Panc1 (cell line): ENCODE results near the gene SLC9A7. TPM values are rescaled to one million over a fixed set of nuclear protein-coding genes. Genes with fewer than 3 reads are reported as not detected.

Experiments used
- ATAC-seq: fragments of 200-7000 bp; cut with Tn5 transposase; 2 replicates; pipeline ENCODE4 v1.9.1; 2020; ENCODE audit warnings: mild to moderate bottlenecking, moderate library complexity
- BruUV-seq: library from RNA; stranded (reverse); fragments of 400-500 nt; replicated peaks from 2 replicates; lab custom pipeline; 2021; lab: Mats Ljungman, UMichigan
- CTCF ChIA-PET: fragments of 300-600 bp; sonication (Branson Sonifier 250); formaldehyde crosslinking; loops from one replicate; lab custom pipeline; 2022; ENCODE audit warnings: antibody characterized with exemption; lab: Charles Lee
- POLR2A ChIA-PET: fragments of 300-600 bp; sonication (Branson Sonifier 250); formaldehyde crosslinking; loops from one replicate; lab custom pipeline; 2022; ENCODE audit warnings: antibody characterized with exemption; lab: Charles Lee
- DNase-seq: peaks from one replicate; pipeline ENCODE4 v3.0.0-alpha.2; 2010; ENCODE audit warnings: low read depth, low spot score
- H3K27ac ChIP-seq: 2 replicates; pipeline ENCODE4 v1.5.1; 2011; ENCODE audit warnings: mild to moderate bottlenecking, low read length, inconsistent platforms
- H3K27me3 ChIP-seq: fragments of 200-500 bp; sonication (Bioruptor generic); 2 replicates; pipeline ENCODE4 v1.6.0; 2014; ENCODE audit warnings: low read length, inconsistent platforms; ENCODE audit not compliant: control insufficient read depth, insufficient read depth
- H3K36me3 ChIP-seq: fragments of 200-500 bp; sonication (Bioruptor generic); 2 replicates; pipeline ENCODE4 v1.5.1; 2014; ENCODE audit warnings: inconsistent platforms, mild to moderate bottlenecking, low read length, moderate library complexity; ENCODE audit not compliant: control insufficient read depth, insufficient read depth
- H3K4me1 ChIP-seq: 2 replicates; pipeline ENCODE4 v1.5.1; 2011; ENCODE audit warnings: inconsistent platforms, mild to moderate bottlenecking, low read length, moderate library complexity; ENCODE audit not compliant: control insufficient read depth, insufficient read depth
- H3K4me3 ChIP-seq, 2 experiments: 2 replicates each; pipeline ENCODE4 v1.5.1; 2011 to 2012; ENCODE audit warnings: low read depth in 2 of 2, low read length in 2 of 2, mild to moderate bottlenecking in 2 of 2, inconsistent platforms in 1 of 2, moderate library complexity in 1 of 2
- H3K9me3 ChIP-seq: fragments of 200-500 bp; sonication (Bioruptor generic); 2 replicates; pipeline ENCODE4 v1.5.1; 2014; ENCODE audit warnings: low read depth, mild to moderate bottlenecking, inconsistent platforms, low read length, moderate library complexity; ENCODE audit not compliant: control insufficient read depth, insufficient read depth
- POLR2AphosphoS5 ChIP-seq: IDR thresholded peaks from 2 replicates; pipeline ENCODE4 v1.6.1; 2012; ENCODE audit warnings: mild to moderate bottlenecking, low read depth, low read length, moderate library complexity
- SIN3A ChIP-seq: IDR thresholded peaks from 2 replicates; pipeline ENCODE4 v1.6.1; 2012; ENCODE audit warnings: low read depth, mild to moderate bottlenecking, low read length, moderate library complexity, borderline replicate concordance; ENCODE audit not compliant: insufficient read depth
- TCF7L2 ChIP-seq: IDR thresholded peaks from 2 replicates; pipeline ENCODE4 v1.6.1; 2011; ENCODE audit warnings: mild to moderate bottlenecking, low read depth, low read length, inconsistent platforms
- in situ Hi-C: cut with HindIII; loops from 2 replicates; pipeline ENCODE4 v1.10.0; 2016; ENCODE audit warnings: low sequenced_read_pairs, low pct_unique_long_range_greater_than_20kb
- intact Hi-C: fragments of 100-400 bp; cut with micrococcal nuclease; formaldehyde crosslinking; loops from one replicate; pipeline ENCODE4 v1.10.0; 2022; ENCODE audit not compliant: unreplicated experiment
- total RNA-seq: library from RNA; stranded (reverse); gene quantifications from one replicate; pipeline ENCODE4 v1.2.1, GENCODE V29; 2021; ENCODE audit not compliant: unreplicated experiment
- TF ChIP-seq, protein P1 (sequence below), 2 experiments: IDR thresholded peaks; 2 replicates each; pipeline ENCODE4 v1.6.1; 2011 to 2012; ENCODE audit warnings: low read depth in 2 of 2, control low read depth in 1 of 2, low read length in 1 of 2, mild to moderate bottlenecking in 1 of 2, moderate library complexity in 1 of 2; ENCODE audit not compliant: insufficient read depth in 1 of 2
- TF ChIP-seq, protein P2 (sequence below): fragments of 450-650 bp; IDR thresholded peaks from 2 replicates; pipeline ENCODE4 v1.5.1; 2017; ENCODE audit warnings: mild to moderate bottlenecking

The SLC9A7 gene
- total RNA-seq, 1 experiment from 2014 or later: 80.4 TPM

DNA sequence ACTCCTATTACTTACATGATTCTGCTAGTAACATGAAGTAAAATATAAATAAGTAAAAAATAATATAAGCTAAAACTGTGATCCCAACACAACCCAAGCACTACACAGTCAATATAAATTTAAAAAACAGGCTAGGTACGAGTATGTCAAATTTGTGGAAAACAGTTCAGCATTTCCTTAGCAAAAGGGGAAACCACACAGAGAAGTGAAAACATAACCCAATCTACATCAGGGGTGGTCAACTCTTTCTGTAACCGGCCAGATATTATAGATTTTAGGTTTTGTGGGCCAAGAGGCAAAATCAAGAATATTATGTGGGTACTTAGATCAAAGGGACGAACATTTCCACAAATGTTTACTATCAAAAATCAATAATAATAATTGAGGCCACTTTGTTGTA, 115.3 kb downstream of the SLC9A7 start:
- ChIA-PET CTCF (no interaction called here), POLR2A (no interaction called here)
- Histone ChIP-seq H3K36me3 (no peaks in the 10 kb centered on the region; the same call in 1 of the 2 replicates), H3K4me1 (no peaks in the 10 kb centered on the region), H3K4me3 (no peak overlapping the region), H3K27me3 (no peaks in the 10 kb centered on the region), H3K9me3 (no peaks in the 10 kb centered on the region), H3K27ac (no peak overlapping the region)
- no peak for DNase-seq
- no peak for TF ChIP-seq SIN3A
- TF ChIP-seq, protein P1, sequence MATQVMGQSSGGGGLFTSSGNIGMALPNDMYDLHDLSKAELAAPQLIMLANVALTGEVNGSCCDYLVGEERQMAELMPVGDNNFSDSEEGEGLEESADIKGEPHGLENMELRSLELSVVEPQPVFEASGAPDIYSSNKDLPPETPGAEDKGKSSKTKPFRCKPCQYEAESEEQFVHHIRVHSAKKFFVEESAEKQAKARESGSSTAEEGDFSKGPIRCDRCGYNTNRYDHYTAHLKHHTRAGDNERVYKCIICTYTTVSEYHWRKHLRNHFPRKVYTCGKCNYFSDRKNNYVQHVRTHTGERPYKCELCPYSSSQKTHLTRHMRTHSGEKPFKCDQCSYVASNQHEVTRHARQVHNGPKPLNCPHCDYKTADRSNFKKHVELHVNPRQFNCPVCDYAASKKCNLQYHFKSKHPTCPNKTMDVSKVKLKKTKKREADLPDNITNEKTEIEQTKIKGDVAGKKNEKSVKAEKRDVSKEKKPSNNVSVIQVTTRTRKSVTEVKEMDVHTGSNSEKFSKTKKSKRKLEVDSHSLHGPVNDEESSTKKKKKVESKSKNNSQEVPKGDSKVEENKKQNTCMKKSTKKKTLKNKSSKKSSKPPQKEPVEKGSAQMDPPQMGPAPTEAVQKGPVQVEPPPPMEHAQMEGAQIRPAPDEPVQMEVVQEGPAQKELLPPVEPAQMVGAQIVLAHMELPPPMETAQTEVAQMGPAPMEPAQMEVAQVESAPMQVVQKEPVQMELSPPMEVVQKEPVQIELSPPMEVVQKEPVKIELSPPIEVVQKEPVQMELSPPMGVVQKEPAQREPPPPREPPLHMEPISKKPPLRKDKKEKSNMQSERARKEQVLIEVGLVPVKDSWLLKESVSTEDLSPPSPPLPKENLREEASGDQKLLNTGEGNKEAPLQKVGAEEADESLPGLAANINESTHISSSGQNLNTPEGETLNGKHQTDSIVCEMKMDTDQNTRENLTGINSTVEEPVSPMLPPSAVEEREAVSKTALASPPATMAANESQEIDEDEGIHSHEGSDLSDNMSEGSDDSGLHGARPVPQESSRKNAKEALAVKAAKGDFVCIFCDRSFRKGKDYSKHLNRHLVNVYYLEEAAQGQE (IDR thresholded peaks at IDR 0.05; ENCODE audit: insufficient read depth in 1 of 2, low read depth in 2 of 2, low read length in 1 of 2): no peak
- TF ChIP-seq, protein P2, sequence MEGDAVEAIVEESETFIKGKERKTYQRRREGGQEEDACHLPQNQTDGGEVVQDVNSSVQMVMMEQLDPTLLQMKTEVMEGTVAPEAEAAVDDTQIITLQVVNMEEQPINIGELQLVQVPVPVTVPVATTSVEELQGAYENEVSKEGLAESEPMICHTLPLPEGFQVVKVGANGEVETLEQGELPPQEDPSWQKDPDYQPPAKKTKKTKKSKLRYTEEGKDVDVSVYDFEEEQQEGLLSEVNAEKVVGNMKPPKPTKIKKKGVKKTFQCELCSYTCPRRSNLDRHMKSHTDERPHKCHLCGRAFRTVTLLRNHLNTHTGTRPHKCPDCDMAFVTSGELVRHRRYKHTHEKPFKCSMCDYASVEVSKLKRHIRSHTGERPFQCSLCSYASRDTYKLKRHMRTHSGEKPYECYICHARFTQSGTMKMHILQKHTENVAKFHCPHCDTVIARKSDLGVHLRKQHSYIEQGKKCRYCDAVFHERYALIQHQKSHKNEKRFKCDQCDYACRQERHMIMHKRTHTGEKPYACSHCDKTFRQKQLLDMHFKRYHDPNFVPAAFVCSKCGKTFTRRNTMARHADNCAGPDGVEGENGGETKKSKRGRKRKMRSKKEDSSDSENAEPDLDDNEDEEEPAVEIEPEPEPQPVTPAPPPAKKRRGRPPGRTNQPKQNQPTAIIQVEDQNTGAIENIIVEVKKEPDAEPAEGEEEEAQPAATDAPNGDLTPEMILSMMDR: no peak
- TF ChIP-seq TCF7L2: no peak
- TF ChIP-seq POLR2AphosphoS5: no peak
- in situ Hi-C loops: no loop called here
- BruUV-seq: no TSS peak
- ATAC-seq: no peak
- intact Hi-C loops: no loop called here

DNA sequence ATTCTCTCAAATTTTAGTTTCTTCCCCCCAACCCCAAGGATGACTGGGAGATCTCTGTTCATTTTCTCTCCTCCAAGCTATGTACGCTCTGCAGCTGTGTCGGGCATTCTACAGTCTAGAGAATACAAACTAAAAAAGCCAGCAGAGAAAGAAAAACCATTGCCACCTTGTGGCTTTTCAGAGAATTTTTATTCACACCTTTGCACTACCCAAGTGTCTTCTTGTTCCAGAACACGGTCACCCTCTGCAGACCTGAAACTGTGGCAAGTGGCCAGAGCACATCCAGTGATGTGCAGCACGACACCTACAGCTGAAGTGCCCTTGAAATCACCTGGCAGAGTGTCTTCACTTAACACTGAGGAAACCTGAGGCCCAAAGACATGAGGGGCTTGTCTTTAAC, 116.8 kb downstream of the SLC9A7 start:
- no peaks in the 10 kb centered on the region for H3K4me1 ChIP-seq
- no peaks in the 10 kb centered on the region; the same call in 1 of the 2 replicates for H3K36me3 ChIP-seq
- intact Hi-C loops: no loop called here
- ATAC-seq (peak; percentile 77), DNase-seq (no peak)
- TF ChIP-seq, protein P1 (IDR thresholded peaks at IDR 0.05; ENCODE audit: insufficient read depth in 1 of 2, low read depth in 2 of 2, low read length in 1 of 2): no peak
- TF ChIP-seq POLR2AphosphoS5 (no peak), SIN3A (no peak), TCF7L2 (no peak)
- TF ChIP-seq, protein P2: peak; percentile 54
- no peaks in the 10 kb centered on the region for H3K9me3 ChIP-seq
- in situ Hi-C loops: no loop called here
- ChIA-PET CTCF (no interaction called here), POLR2A (interaction anchor here (0.6 kb wide), 1 partner anchor 173 kb away, joined by 7 read pairs; no protein-coding TSS in a partner anchor)
- BruUV-seq: no TSS peak
- H3K27me3 ChIP-seq: no peaks in the 10 kb centered on the region
- no peak overlapping the region for H3K27ac ChIP-seq
- H3K4me3 ChIP-seq: no peak overlapping the region
